Panc1 (cell line): ENCODE data around the gene TMPRSS11D. TPM values are rescaled to one million over a fixed set of nuclear protein-coding genes. Genes with fewer than 3 reads are reported as not detected.

Experiments used
- ATAC-seq: fragments of 200-7000 bp; cut with Tn5 transposase; 2 replicates; pipeline ENCODE4 v1.9.1; 2020; ENCODE audit warnings: mild to moderate bottlenecking, moderate library complexity
- BruUV-seq: library from RNA; stranded (reverse); fragments of 400-500 nt; replicated peaks from 2 replicates; lab custom pipeline; 2021; lab: Mats Ljungman, UMichigan
- CTCF ChIA-PET: fragments of 300-600 bp; sonication (Branson Sonifier 250); formaldehyde crosslinking; loops from one replicate; lab custom pipeline; 2022; ENCODE audit warnings: antibody characterized with exemption; lab: Charles Lee
- POLR2A ChIA-PET: fragments of 300-600 bp; sonication (Branson Sonifier 250); formaldehyde crosslinking; loops from one replicate; lab custom pipeline; 2022; ENCODE audit warnings: antibody characterized with exemption; lab: Charles Lee
- DNase-seq: peaks from one replicate; pipeline ENCODE4 v3.0.0-alpha.2; 2010; ENCODE audit warnings: low read depth, low spot score
- H3K27ac ChIP-seq: 2 replicates; pipeline ENCODE4 v1.5.1; 2011; ENCODE audit warnings: mild to moderate bottlenecking, low read length, inconsistent platforms
- H3K27me3 ChIP-seq: fragments of 200-500 bp; sonication (Bioruptor generic); 2 replicates; pipeline ENCODE4 v1.6.0; 2014; ENCODE audit warnings: low read length, inconsistent platforms; ENCODE audit not compliant: control insufficient read depth, insufficient read depth
- H3K36me3 ChIP-seq: fragments of 200-500 bp; sonication (Bioruptor generic); 2 replicates; pipeline ENCODE4 v1.5.1; 2014; ENCODE audit warnings: inconsistent platforms, mild to moderate bottlenecking, low read length, moderate library complexity; ENCODE audit not compliant: control insufficient read depth, insufficient read depth
- H3K4me1 ChIP-seq: 2 replicates; pipeline ENCODE4 v1.5.1; 2011; ENCODE audit warnings: inconsistent platforms, mild to moderate bottlenecking, low read length, moderate library complexity; ENCODE audit not compliant: control insufficient read depth, insufficient read depth
- H3K4me3 ChIP-seq, 2 experiments: 2 replicates each; pipeline ENCODE4 v1.5.1; 2011 to 2012; ENCODE audit warnings: low read depth in 2 of 2, low read length in 2 of 2, mild to moderate bottlenecking in 2 of 2, inconsistent platforms in 1 of 2, moderate library complexity in 1 of 2
- H3K9me3 ChIP-seq: fragments of 200-500 bp; sonication (Bioruptor generic); 2 replicates; pipeline ENCODE4 v1.5.1; 2014; ENCODE audit warnings: low read depth, mild to moderate bottlenecking, inconsistent platforms, low read length, moderate library complexity; ENCODE audit not compliant: control insufficient read depth, insufficient read depth
- CTCF ChIP-seq: fragments of 450-650 bp; IDR thresholded peaks from 2 replicates; pipeline ENCODE4 v1.5.1; 2017; ENCODE audit warnings: mild to moderate bottlenecking
- POLR2AphosphoS5 ChIP-seq: IDR thresholded peaks from 2 replicates; pipeline ENCODE4 v1.6.1; 2012; ENCODE audit warnings: mild to moderate bottlenecking, low read depth, low read length, moderate library complexity
- REST ChIP-seq, 2 experiments: IDR thresholded peaks; 2 replicates each; pipeline ENCODE4 v1.6.1; 2011 to 2012; ENCODE audit warnings: low read depth in 2 of 2, control low read depth in 1 of 2, low read length in 1 of 2, mild to moderate bottlenecking in 1 of 2, moderate library complexity in 1 of 2; ENCODE audit not compliant: insufficient read depth in 1 of 2
- SIN3A ChIP-seq: IDR thresholded peaks from 2 replicates; pipeline ENCODE4 v1.6.1; 2012; ENCODE audit warnings: low read depth, mild to moderate bottlenecking, low read length, moderate library complexity, borderline replicate concordance; ENCODE audit not compliant: insufficient read depth
- TCF7L2 ChIP-seq: IDR thresholded peaks from 2 replicates; pipeline ENCODE4 v1.6.1; 2011; ENCODE audit warnings: mild to moderate bottlenecking, low read depth, low read length, inconsistent platforms
- in situ Hi-C: cut with HindIII; loops from 2 replicates; pipeline ENCODE4 v1.10.0; 2016; ENCODE audit warnings: low sequenced_read_pairs, low pct_unique_long_range_greater_than_20kb
- intact Hi-C: fragments of 100-400 bp; cut with micrococcal nuclease; formaldehyde crosslinking; loops from one replicate; pipeline ENCODE4 v1.10.0; 2022; ENCODE audit not compliant: unreplicated experiment
- total RNA-seq: library from RNA; stranded (reverse); gene quantifications from one replicate; pipeline ENCODE4 v1.2.1, GENCODE V29; 2021; ENCODE audit not compliant: unreplicated experiment

TMPRSS11D gene
- total RNA-seq, 1 experiment from 2014 or later, result not detected

- DNase-seq, result no peak
- no peak overlapping the region for H3K27ac ChIP-seq
- ChIA-PET CTCF (no interaction called here), POLR2A (no interaction called here)
- no peak overlapping the region for H3K4me3 ChIP-seq
- H3K36me3 ChIP-seq, result no peaks in the 10 kb centered on the region
- H3K27me3 ChIP-seq, result no peaks in the 10 kb centered on the region
- TF ChIP-seq SIN3A (no peak), REST (IDR thresholded peaks at IDR 0.05; ENCODE audit: insufficient read depth in 1 of 2, low read depth in 2 of 2, low read length in 1 of 2) (no peak), CTCF (no peak), TCF7L2 (no peak), POLR2AphosphoS5 (no peak)
- no peaks in the 10 kb centered on the region for H3K9me3 ChIP-seq
- intact Hi-C loops (loop anchor here (5.0 kb wide), 2 partner anchors 39 to 304 kb away; no protein-coding TSS in a partner anchor), in situ Hi-C loops (no loop called here)
- no peaks in the 10 kb centered on the region for H3K4me1 ChIP-seq
- BruUV-seq, result no TSS peak
- no peak for ATAC-seq
These were observed 10.7 kb downstream of the TMPRSS11D start for GRCh38 chr4:67873116-67873515.

GRCh38 chr4:67871867-67872266, 11.9 kb downstream of the TMPRSS11D start:
- ChIA-PET POLR2A (no interaction called here), CTCF (no interaction called here)
- intact Hi-C loops (loop anchor here (5.0 kb wide), 2 partner anchors 40 to 305 kb away; no protein-coding TSS in a partner anchor), in situ Hi-C loops (no loop called here)
- DNase-seq (peak; percentile 27), ATAC-seq (peak; percentile 73; the same call in 1 of the 2 replicates)
- Histone ChIP-seq H3K36me3 (no peaks in the 10 kb centered on the region), H3K27ac (no peak overlapping the region), H3K9me3 (no peaks in the 10 kb centered on the region), H3K27me3 (no peaks in the 10 kb centered on the region), H3K4me3 (no peak overlapping the region), H3K4me1 (no peaks in the 10 kb centered on the region)
- TF ChIP-seq POLR2AphosphoS5 (no peak), TCF7L2 (no peak), CTCF (peak; percentile 41; the same call in 1 of the 2 replicates), REST (IDR thresholded peaks at IDR 0.05; ENCODE audit: insufficient read depth in 1 of 2, low read depth in 2 of 2, low read length in 1 of 2) (no peak), SIN3A (no peak)
- BruUV-seq, result no TSS peak
